HG03064 (cell line): ENCODE measurements around the gene GPR34.

Source experiments
- ATAC-seq: cut with Tn5 transposase; IDR thresholded peaks from one replicate; pipeline ENCODE4 v1.9.1; 2021; ENCODE audit warnings: low read depth; ENCODE audit not compliant: unreplicated experiment

Gene GPR34

GRCh38 chrX:41730081-41730480 lies 41.3 kb downstream of the GPR34 start:
- no peak for ATAC-seq

- ATAC-seq: no peak
These were observed 43.5 kb downstream of the GPR34 start for GRCh38 chrX:41732260-41732659.

- peak; percentile 96 for ATAC-seq
These were observed 45.2 kb downstream of the GPR34 start for GRCh38 chrX:41733939-41734338.

- ATAC-seq: no peak
These were observed 45.8 kb downstream of the GPR34 start for GRCh38 chrX:41734530-41734929.

- no peak for ATAC-seq
These were observed 48.3 kb downstream of the GPR34 start for GRCh38 chrX:41737065-41737464.

GRCh38 chrX:41739871-41740270 lies 51.1 kb downstream of the GPR34 start:
- ATAC-seq: no peak
